GM12801 (cell line): Measurements from ENCODE around the gene NCBP2.

Experiments
- TF ChIP-seq, protein P1 (sequence below): IDR thresholded peaks from one replicate; pipeline ENCODE4 v1.5.1; 2011; ENCODE audit warnings: control low read depth; ENCODE audit not compliant: insufficient read length; ENCODE audit errors: extremely low read depth

Gene NCBP2

GRCh38 chr3:196974661-196975060, 32.3 kb upstream of the NCBP2 start:
- TF ChIP-seq, protein P1, sequence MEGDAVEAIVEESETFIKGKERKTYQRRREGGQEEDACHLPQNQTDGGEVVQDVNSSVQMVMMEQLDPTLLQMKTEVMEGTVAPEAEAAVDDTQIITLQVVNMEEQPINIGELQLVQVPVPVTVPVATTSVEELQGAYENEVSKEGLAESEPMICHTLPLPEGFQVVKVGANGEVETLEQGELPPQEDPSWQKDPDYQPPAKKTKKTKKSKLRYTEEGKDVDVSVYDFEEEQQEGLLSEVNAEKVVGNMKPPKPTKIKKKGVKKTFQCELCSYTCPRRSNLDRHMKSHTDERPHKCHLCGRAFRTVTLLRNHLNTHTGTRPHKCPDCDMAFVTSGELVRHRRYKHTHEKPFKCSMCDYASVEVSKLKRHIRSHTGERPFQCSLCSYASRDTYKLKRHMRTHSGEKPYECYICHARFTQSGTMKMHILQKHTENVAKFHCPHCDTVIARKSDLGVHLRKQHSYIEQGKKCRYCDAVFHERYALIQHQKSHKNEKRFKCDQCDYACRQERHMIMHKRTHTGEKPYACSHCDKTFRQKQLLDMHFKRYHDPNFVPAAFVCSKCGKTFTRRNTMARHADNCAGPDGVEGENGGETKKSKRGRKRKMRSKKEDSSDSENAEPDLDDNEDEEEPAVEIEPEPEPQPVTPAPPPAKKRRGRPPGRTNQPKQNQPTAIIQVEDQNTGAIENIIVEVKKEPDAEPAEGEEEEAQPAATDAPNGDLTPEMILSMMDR = no peak

GRCh38 chr3:196971094-196971698, 28.9 kb upstream of the NCBP2 start:
- TF ChIP-seq, protein P1 = no peak

DNA sequence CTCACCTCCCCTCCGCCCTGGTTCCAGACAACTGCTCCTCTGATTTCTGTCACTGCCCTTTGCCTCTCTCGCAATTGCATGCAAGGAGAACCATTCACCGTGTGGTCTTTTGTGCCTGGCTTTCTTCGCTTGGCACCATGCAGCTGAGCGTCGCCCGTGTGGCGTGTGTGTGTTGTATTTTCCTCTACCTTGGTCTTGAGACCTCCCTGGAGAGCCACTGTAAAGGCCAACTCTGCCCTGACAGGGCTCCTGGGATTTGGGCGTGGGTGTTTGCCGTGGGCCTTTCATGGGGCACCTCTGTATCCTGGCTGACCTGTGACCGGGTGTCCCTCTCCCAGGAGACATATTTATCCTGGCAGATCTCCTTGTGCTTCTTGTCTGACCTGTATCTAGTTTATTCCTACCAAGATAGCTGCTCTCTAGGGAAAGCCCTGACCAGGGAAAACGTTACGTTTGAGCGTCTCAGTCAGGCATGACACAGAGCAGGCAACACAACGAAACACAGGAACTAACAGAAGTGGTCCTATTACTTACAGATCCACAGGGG, 28.3 kb upstream of the NCBP2 start:
- TF ChIP-seq, protein P1 = no peak

- TF ChIP-seq, protein P1 = no peak
These were observed 27.6 kb upstream of the NCBP2 start for GRCh38 chr3:196969660-196970546.

DNA sequence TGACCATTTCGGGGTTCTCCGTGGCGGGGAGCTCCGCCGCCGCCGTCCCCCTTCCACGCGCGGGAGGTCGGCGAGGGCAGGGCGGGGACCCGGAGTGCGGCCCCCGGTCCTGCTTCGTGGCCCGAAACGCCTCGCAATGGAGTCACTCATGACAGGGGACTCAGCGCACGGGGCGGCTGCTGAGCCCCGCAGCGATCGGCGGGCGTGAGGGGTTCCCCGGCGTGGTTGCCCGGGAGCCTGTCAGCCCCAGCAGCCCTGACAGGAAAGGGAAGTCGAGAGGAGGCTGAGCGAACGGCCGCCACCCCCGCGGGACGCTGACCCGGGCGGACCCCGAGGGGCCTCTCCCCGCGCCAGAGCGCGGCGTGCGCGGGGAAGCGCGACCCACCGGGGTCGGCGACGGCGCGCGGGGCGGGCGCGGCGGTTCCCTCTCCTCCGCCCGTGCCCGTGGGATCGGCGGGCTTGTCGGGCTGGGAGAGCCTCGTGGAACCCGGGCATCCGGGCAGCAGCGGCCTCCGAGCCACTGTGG, 26.9 kb upstream of the NCBP2 start:
- TF ChIP-seq, protein P1 = no peak

GRCh38 chr3:196968233-196969133, 26.2 kb upstream of the NCBP2 start, which contains the start of gene PIGZ:
Gene PIGZ (minus strand): TSS chr3:196968833. CDS start chr3:196952031, 16,802 bp downstream.
- TF ChIP-seq, protein P1 = no peak
